Tibial nerve (tissue), 4 donors: ENCODE measurements around the gene MIEF2. TPM values are rescaled to one million over a fixed set of nuclear protein-coding genes. Genes with fewer than 3 reads are reported as not detected.

ENCODE experiments used
- DNase-seq, 2 donors: peaks; one replicate each; pipeline ENCODE4 v3.0.0-alpha.2; 2019; ENCODE audit warnings: low spot score in 2 of 2
- H3K27ac ChIP-seq, 4 donors: fragments of 200-600 bp; sonication (generic) in 3 of 4; one replicate each; pipeline ENCODE4 v1.5.1; 2017 to 2019; ENCODE audit warnings: mild to moderate bottlenecking in 1 of 4
- H3K27me3 ChIP-seq, 2 donors: fragments of 200-600 bp; sonication (generic) in 1 of 2; one replicate each; pipeline versions ENCODE4 v1.5.1 to v1.6.0; 2017 to 2019
- H3K36me3 ChIP-seq, 3 donors: fragments of 200-600 bp; sonication (generic); one replicate each; pipeline ENCODE4 v1.5.1; 2018 to 2019
- H3K4me1 ChIP-seq, 4 donors: fragments of 200-600 bp; sonication (generic) in 3 of 4; one replicate each; pipeline ENCODE4 v1.5.1; 2017 to 2019
- H3K4me3 ChIP-seq, 4 donors: fragments of 200-600 bp; sonication (generic) in 3 of 4; one replicate each; pipeline ENCODE4 v1.5.1; 2017 to 2019; ENCODE audit warnings: mild to moderate bottlenecking in 1 of 4, moderate library complexity in 1 of 4
- H3K9me3 ChIP-seq, 4 donors: fragments of 200-600 bp; sonication (generic) in 3 of 4; one replicate each; pipeline ENCODE4 v1.5.1; 2017 to 2019
- CTCF ChIP-seq, 5 experiments: fragments of 200-600 bp in 3 of 5; fragments of 450-650 bp in 2 of 5; sonication (generic) in 3 of 5; IDR thresholded peaks; one replicate each; pipeline ENCODE4 v1.5.1; 2016 to 2019; ENCODE audit warnings: antibody characterized with exemption in 5 of 5, mild to moderate bottlenecking in 3 of 5, moderate library complexity in 2 of 5
- EP300 ChIP-seq, 2 donors: sonication (generic); formaldehyde crosslinking; IDR thresholded peaks; one replicate each; pipeline ENCODE4 v1.6.1; 2017; ENCODE audit warnings: antibody characterized with exemption in 2 of 2, mild to moderate bottlenecking in 1 of 2
- POLR2A ChIP-seq, 2 donors: fragments of 450-650 bp; IDR thresholded peaks; one replicate each; pipeline ENCODE4 v1.6.1; 2017; ENCODE audit warnings: antibody characterized with exemption in 2 of 2, mild to moderate bottlenecking in 2 of 2, moderate library complexity in 2 of 2
- WGBS, 2 donors: methylation state at CpG; one replicate each; pipeline ENCODE4 v1.1.5; 2018; 5-methylcytosine and 5-hydroxymethylcytosine counted together
- total RNA-seq, 4 donors: library from RNA; depleted of rRNA; stranded (reverse); fragments of >200 nt; gene quantifications; one replicate each; pipeline ENCODE4 v1.1.0, GENCODE V29; 2016

MIEF2 gene
- total RNA-seq, 4 donors from 2014 or later: 16.2 to 31.7 (median 20.4) TPM

- H3K27me3 ChIP-seq: no peaks in the 10 kb centered on the region
- TF ChIP-seq CTCF (IDR thresholded peaks at IDR 0.05) (no peak), EP300 (IDR thresholded peaks at IDR 0.05) (no peak), POLR2A (IDR thresholded peaks at IDR 0.05) (no peak)
- H3K36me3 ChIP-seq: peaks cover 0 to 100% (median 42%) of the 10 kb centered on the region in 3 donors
- no peak overlapping the region for H3K4me3 ChIP-seq
- no peak for DNase-seq
- peaks cover 0 to 33% (median 0%) of the 10 kb centered on the region in 4 donors for H3K4me1 ChIP-seq
- no peaks in the 10 kb centered on the region for H3K9me3 ChIP-seq
- WGBS, 2 donors: 77 to 80% methylated on average over 13 to 15 of the region's 15 CpGs
- no peak overlapping the region for H3K27ac ChIP-seq
Measured at GRCh38 chr17:18251204-18251603, 9.3 kb upstream of the MIEF2 start.

- DNase-seq: no peak
- H3K4me1 ChIP-seq: peaks cover 0 to 36% (median 8%) of the 10 kb centered on the region in 4 donors
- H3K4me3 ChIP-seq: no peak overlapping the region
- 65 to 82% methylated on average over 3 to 5 of the region's 5 CpGs for WGBS, 2 donors
- no peaks in the 10 kb centered on the region for H3K9me3 ChIP-seq
- TF ChIP-seq POLR2A (IDR thresholded peaks at IDR 0.05) (no peak), EP300 (IDR thresholded peaks at IDR 0.05) (no peak), CTCF (IDR thresholded peaks at IDR 0.05) (no peak)
- H3K27ac ChIP-seq: no peak overlapping the region
- H3K36me3 ChIP-seq: peaks cover 0 to 96% (median 37%) of the 10 kb centered on the region in 3 donors
- no peaks in the 10 kb centered on the region for H3K27me3 ChIP-seq
Measured at GRCh38 chr17:18252160-18252559, 8.3 kb upstream of the MIEF2 start.

GRCh38 chr17:18253187-18253884, 7.1 kb upstream of the MIEF2 start:
- H3K27ac ChIP-seq: no peak overlapping the region
- no peak for DNase-seq
- peaks cover 0 to 31% (median 14%) of the 10 kb centered on the region in 4 donors for H3K4me1 ChIP-seq
- no peak for TF ChIP-seq POLR2A (IDR thresholded peaks at IDR 0.05)
- no peak for TF ChIP-seq EP300 (IDR thresholded peaks at IDR 0.05)
- TF ChIP-seq CTCF (IDR thresholded peaks at IDR 0.05): no peak
- no peaks in the 10 kb centered on the region for H3K27me3 ChIP-seq
- H3K36me3 ChIP-seq: peaks cover 0 to 84% (median 37%) of the 10 kb centered on the region in 3 donors
- no peak overlapping the region for H3K4me3 ChIP-seq
- no peaks in the 10 kb centered on the region for H3K9me3 ChIP-seq
- 77 to 83% methylated on average over 14 to 16 of the region's 16 CpGs for WGBS, 2 donors

- Histone ChIP-seq H3K36me3 (peaks cover 0 to 76% (median 32%) of the 10 kb centered on the region in 3 donors), H3K4me1 (peaks cover 0 to 28% (median 18%) of the 10 kb centered on the region in 4 donors), H3K4me3 (no peak overlapping the region), H3K27me3 (no peaks in the 10 kb centered on the region), H3K9me3 (no peaks in the 10 kb centered on the region), H3K27ac (no peak overlapping the region)
- TF ChIP-seq POLR2A (IDR thresholded peaks at IDR 0.05) (no peak), CTCF (IDR thresholded peaks at IDR 0.05) (no peak), EP300 (IDR thresholded peaks at IDR 0.05) (no peak)
- WGBS, 2 donors: 87 to 89% methylated on average over 22 to 23 of the region's 27 CpGs
- DNase-seq: no peak
Measured at GRCh38 chr17:18253947-18254821, 6.3 kb upstream of the MIEF2 start.
